DMS53 treated with DMSO at 0.1 percent for 48 hours (cell line): ENCODE measurements around the gene SYVN1.
A peak's percentile ranks its signal among the peaks of the same experiment; 100 is the strongest.
"Not testable (repeated sequence)": the region's sequence is repeated elsewhere in the genome, so short reads cannot be mapped to it uniquely, and the experiment has no call there.

Source experiments
- DNase-seq: peaks from one replicate; lab custom pipeline; 2025; ENCODE audit not compliant: unreplicated experiment; lab: John Stamatoyannopoulos, UW

SYVN1 gene

DNA sequence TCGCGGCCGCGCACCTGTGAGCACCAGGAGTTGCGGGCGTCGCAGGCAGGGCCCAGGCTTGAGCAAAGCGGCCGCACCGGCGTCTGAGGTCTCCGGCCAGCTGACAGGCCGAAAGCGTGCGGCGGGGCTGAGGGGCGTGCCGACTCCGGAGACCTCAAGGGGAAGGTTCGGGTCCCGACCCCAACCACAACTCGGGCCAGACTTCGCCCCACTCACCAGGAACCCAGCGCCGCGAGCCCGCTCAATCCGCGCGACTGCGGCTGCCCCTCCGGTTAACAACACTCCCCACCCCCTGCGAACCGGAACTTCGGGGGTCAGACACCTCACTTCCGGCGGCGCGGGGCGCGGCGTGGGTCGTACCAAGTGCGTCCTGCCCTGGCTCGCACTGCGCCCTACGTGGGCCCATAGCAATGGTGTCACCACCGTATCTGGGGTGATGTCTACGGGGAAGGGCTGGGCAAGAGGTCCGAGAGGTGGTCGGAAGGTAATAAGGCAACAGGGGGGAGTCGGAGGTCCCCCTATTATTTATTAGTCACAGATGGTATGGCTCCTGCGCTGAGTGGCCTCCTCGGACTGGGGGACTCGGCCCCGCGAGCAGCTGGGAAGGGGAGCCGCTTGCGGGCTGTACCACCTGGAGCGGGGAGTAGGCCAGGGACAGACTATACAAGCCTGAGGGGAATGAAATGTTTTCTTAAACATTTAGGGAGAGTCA, at the start of gene SYVN1:
TSS of gene SYVN1 (minus strand) at position 280 of the 712 bp plus-strand sequence. CDS start 918 bp downstream, outside the sequence.
- peak; percentile 93 for DNase-seq

DNA sequence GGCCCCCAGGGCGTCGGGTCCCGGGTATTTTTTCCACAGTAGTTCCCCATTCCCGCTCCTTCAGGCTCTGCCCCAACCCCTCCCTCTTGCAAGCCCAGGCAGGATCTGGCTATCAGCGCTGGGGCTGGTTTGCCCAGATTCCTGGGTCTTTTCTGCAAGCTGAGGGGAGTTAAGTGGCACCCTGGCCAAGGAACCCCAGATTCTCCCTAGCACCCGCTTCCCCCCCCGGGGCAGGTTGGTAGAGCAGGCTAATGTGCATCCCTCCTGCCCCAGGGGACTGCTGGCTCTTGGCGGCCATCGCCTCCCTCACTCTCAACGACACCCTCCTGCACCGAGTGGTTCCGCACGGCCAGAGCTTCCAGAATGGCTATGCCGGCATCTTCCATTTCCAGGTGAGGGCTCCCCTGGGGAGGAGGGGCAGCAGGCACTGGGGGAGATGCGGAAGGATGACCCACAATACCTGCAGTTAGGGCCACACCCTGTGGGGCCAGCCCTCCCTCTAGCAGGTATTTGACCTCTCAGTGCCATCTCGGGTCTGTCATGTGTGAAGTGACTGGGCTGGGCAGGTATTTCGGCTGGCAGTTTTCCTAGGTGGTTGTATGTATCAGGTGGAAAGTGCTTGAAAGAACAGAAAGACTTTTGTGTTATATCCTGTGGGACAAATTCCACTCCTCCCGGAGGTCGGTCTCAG, 49.0 kb upstream of the SYVN1 start:
- no peak for DNase-seq

DNA sequence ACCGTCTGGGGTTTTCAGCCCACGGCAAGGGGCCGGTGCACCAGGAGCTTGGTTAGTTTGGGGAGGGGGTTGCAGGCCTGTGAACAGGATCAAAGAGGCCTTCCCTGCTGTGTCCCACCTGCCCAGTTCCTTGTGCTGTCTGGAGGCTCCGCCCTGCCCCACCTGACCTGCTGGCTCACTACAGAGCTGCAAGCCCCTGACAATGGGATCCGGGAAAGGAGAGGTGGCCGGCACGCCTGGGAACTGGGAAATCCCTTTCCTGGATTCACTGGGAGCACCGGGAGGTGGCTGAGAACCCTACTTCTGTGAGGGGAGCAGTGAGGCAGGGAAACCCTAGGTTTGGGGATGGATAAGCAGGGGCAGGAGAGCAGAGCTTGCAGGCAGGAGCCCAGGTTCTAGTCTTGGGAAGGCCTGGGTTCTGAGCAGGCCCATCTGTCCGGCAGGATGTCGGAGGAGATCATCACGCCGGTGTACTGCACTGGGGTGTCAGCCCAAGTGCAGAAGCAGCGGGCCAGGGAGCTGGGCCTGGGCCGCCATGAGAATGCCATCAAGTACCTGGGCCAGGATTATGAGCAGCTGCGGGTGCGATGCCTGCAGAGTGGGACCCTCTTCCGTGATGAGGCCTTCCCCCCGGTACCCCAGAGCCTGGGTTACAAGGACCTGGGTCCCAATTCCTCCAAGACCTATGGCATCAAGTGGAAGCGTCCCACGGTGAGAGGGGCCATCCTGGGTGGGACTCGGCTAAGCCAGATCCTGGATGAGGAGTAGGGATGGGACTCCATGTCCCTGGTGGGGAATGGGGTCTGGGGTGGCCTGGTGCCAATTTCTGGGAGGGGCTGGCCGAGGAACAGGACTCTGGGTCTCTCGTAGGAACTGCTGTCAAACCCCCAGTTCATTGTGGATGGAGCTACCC, 48.2 kb upstream of the SYVN1 start:
- DNase-seq, result no peak

DNA sequence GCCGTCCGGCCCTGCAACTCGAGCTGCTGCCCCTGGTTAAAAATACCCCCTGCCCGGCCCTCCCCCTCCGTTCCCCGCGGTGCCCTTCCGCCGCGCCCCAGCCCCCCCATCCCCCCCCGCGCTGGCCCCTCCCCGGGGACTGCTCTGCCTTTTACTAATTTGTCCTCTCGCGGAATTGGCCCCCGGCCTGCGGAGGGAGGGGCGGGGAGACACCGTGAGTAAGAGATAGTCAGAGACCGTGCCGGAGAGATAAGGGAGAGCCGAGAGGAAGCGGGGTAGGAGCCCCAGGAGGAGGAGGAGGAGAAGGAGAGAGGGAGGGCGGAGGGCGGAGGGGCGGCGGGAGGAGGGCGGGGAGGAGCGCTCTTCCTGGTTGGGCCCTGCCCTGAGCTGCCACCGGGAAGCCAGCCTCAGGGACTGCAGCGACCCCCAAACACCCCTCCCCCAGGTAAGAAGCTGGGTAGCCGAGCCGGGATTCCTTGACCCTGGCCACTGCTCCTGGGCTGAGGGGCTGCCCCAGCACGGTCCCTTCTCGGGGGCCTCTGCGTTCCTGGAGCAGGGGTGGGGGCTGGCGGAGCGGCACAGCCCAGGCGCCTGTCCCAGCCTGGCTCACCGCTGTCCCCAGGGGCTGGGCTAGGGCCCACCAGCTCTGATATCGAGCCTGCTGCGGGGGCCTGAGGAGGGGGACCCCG, 47.4 kb upstream of the SYVN1 start, which contains the start of gene CAPN1:
TSS of gene CAPN1 (plus strand) at position 360 of the 689 bp plus-strand sequence. CDS start 774 bp downstream, outside the sequence.
- peak; percentile 41 for DNase-seq

DNA sequence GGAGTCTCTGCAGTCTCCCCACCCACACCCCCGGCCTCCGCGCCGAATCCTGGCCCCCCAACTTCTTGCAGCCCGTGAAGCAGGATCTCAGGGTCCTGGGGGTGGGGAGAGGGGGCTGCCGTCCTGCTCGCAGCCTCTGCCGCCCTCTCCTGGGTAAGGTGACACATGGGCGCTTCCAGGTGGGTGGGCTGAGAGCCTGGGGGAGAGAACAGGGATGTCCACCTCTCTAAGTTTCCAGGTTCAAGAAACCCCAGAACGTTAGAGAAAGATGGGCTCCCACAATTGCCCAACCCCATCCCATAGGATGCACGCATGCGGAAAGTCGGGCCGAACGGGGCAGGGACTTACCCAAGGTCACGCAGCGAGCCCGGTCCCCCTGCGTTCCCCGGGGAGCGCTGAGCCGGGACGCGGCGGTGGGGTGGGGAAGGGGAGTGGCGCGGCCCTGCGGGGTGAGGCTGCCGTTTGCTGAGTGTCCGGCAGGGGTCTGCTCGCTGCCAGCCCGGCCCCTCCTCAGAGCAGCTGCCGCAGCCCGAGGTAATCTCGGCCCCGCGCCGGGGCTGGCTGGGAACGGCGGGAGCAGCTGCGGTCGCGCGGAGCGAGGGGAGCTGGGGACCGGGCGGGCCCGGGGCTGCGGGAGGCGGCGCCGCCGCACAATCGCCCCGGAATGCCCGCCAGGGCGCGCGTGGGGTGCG, 46.7 kb upstream of the SYVN1 start:
- DNase-seq, result peak; percentile 35

DNA sequence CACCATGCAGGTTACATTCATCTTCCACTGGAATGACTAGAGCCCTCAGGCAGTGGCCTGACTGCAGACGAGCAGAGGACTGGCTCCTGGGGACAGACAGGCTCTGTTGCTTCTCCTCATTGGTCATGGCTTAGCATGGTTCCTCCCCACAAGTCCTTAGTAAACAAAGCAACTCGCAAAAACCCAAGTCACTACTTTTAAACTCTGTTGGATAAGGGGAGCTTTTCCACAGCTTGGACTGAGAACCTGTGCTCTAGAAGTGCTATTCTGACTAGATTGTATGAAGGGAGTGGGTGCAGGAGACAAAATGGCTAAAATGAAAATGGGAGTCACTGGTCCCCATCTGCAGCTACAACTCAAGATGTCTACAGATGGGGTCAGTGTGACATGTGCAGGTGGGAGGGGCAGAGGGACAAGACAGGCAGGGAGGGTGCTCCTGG, 40.3 kb upstream of the SYVN1 start:
- DNase-seq, result not testable (repeated sequence)

DNA sequence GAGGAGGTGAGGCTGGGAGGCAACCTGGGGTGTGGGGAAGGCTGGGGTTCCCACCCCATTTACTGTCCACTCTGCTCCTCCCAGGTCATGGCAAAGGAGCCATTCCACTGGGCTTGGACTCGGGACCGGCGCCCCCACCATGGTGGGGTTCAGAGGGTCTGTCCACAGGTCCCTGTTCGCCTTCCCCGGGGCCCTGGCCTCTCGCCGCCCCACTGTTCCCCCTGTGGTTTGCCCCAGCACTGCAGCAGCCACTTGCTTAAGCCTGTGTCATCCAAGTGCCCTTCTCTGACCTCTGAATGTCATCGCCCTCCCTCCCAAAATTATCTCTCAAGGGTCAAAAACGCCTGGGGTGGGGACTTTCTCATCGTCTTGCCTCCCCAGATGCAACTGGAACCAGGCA, 38.3 kb upstream of the SYVN1 start:
- no peak for DNase-seq

DNA sequence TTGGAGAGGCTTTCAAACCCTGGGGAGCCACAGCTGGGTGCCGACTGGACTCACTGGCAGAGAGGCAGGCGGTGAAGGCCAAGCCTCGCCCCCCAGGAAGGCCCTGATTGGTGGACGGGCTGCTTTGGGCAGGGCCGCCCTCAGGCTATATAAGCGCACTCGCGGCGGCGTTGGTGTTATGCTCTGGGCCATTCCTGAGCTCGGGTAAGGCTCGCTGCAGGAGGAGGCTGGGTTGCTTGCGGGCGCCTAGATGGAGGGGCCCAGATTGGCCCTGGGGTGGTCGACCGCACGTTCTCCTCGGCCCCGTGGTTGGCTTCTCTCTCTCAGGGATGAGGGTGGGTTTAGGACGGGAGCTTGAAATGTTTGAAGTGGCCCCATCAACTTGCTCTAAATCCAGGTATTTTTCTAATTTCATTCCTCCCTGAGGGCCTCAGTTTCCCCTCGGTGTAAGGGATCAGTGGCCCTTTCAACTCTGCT, 35.8 kb upstream of the SYVN1 start, which contains the start of gene SPDYC:
TSS of gene SPDYC (plus strand) at position 176 of the 477 bp plus-strand sequence. CDS start 1,125 bp downstream, outside the sequence.
- no peak for DNase-seq

DNA sequence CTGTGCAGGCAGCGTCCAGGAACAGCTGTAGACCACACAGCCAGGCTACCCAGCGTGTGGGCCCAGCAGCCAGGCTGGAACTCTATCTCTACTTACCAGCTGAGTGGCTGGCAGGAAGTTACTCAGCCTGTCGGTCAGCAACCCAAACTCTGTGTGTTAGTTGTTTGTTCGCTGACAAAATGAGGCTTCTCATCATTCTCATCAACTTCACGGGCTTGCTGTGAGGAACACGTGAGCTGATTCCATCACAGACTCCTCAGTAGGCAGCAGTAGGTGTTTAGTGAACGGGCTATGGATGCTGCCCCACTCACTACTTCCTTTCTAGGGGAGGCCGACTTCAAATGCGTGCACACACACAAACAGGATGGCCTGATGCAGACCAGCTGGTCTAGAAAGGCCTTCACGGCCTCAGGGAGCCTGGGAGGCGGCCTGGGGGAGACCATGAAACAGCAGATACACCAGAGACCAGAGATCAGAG, 34.9 kb upstream of the SYVN1 start:
- no peak for DNase-seq

DNA sequence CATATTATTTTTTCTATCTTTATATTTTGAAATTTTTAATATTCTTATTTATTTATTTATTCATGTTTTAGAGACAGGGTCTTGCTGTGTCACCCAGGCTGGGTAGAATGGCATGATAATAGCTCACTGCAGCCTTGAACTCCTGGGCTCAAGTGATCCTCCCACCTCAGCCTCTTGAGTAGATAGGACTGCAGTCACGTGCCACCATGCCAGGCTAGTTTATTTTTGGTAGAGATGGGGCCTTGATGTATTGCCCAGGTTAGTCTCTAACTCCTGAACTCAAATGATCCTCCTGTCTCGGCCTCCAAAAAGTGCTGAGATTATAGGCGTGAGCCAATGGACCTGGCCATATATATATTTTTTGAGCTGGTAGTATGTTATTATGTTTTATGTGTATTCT, 33.3 kb upstream of the SYVN1 start:
- DNase-seq, result no peak

DNA sequence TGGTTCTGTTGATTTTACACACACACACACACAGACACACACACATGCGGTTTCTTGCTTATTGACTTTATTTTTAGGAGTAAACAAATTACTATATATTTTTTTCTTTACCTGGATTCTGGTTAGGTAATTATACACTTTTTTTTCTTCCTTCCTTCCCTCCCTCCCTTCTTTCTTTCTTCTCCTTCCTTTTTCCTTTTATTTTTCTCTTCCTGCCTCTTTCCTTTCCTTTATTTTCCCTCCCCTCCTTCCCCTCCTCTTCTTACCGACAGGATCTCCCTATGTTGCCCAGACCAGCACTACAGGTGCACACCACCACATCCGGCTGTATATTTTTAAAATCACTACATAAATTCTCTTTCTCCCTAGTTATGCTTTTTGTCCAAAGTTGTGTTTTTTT, 32.6 kb upstream of the SYVN1 start:
- DNase-seq, result no peak

DNA sequence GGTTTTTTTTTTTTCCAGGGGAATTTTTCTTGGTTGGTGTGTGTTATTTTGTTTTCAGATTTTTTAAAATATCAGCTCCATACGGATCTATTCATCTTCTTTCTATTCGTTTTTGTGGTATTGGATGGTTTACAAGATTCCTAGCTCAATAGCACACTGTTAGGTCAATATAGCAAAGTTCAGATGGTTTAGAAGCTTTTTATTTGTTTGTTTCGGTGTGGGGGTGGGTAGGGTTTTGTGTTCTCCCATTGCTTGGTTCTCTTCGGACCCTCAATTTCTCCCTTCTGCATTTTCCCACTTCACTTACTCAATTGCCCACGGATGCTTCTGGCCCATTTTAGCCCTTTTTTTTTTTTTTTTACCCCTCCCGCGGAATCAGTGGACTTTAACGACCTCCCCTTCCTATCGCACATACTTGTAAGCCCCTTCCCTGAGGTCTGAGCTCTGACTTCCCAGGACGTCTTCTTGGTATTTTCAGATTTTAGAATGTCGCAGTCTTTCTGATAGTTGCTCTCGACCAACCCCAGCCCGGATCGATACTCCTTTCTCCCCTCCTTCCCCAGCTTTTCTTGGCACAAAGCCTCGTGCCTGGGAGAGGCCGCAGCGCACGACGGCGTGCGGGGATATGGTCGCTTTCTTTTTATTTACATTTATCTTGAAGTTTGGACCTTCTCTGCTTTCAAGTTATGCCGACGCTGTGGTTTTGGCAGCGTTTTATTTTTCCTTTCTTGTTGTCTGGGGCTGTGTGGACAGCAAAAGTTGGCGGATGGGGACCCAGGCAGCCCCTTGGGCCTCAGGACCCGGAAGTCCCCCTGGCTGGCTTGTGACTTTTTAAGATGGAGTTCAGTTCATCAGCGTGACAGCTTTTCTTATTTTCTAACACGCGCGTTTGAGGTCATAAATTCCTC, 31.3 kb upstream of the SYVN1 start:
- peak; percentile 18 for DNase-seq

DNA sequence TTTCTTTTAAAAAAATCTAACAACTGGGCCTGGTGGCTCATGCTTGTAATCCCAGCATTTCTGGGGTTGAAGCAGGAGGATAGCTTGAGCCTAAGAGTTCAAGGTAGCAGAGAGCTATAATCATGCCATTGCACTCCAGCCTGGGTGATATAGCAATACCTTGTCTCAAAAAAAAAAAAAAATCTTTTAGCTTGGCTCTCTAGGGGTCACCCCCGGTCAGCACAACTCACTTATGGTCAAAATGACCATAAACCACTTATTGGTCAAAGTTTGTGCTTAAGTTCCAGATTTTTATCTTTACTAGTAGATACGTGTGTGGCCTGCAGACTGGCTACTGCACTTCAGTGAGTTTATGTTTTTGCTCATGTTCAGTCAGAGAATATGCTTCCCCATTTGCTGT, 29.4 kb upstream of the SYVN1 start:
- no peak for DNase-seq

DNA sequence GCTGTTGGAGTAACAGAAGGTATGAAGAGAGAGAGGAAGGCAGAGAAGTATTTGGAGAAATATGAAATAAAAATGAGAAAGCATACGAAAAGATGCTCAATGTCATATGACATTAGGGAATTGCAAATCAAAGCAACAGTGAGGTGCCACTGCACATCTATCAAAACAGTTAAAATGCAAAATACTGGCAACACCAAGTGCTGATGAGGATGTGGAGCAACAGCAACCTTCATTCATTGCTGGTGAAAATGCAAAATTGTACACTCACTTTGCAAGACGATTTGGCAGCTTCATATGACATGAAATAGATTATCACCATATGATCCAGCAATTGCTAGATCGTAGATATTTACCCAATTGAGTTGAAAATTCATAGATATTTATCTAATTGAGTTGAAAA, 26.3 kb upstream of the SYVN1 start:
- no peak for DNase-seq

DNA sequence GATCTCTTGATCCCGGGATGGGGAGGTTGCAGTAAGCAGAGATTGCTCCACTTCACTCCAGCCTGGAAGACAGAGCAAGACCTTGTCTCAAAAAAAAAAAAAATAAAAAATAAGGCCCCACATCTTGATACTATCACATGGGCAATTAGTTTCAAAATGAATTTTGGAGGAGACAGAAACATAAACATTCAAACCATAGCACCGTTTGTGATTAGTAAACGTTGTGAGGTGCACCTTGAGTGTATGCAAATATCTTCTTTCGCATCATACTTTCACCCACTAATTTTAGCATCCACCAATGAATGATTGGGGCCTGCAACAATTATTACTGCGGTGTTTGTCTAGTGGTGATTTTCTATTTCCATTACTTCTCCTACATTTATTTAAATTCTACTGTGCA, 24.7 kb upstream of the SYVN1 start:
- no peak for DNase-seq

DNA sequence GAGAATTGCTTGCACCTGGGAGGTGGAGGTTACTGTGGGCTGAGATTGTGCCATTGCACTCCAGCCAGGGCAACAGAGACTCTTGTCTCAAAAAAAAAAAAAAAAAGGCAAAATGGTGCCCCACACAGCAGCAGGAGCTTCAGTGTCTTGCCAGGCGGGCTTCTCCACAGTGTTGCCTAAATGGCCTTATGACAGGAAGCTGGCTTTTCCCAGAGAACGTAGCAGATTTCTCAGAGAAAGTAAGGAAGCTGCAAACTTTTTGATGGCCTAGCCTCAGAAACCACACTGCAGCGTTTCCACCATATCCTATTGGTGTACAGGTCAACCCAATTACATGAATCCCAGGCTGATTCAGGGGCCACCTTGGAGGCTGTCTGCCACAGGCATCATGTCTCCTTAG, 23.0 kb upstream of the SYVN1 start:
- DNase-seq, result no peak

DNA sequence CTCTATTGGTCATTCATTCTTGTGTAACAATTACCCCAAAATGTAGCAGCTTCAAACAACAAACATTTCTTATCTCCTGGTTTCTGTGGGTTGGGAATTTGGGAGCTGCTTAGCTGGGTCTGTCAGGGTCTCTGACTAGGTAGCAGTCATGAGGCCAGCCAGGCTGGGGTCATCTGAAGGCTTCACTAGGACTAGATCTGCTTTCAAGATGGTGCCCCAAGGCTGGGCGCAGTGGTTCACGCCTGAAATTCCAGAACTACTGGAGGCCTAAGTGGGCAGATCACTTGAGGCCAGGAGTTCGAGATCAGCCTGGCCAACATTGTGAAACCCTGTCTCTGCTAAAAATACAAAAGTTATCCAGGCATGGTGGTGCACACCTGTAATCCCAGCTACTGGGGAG, 22.6 kb upstream of the SYVN1 start:
- no peak for DNase-seq

DNA sequence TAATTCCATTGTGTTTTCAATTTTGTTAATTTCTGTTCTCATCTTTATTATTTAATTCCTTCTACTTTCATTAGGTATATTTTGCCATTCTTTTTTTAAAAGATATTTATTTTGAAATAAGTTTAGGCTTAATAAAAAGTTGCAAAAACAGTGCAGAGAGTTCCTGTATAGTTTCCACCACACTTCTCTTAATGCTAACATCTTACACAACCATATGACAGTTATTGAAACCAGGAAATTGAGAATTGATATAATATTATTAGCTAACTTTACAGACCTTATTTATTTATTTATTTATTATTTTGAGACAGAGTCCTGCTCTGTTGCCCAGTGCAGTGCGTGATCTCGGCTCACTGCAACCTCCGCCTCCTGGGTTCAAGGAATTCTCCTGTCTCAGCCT, 21.9 kb upstream of the SYVN1 start:
- DNase-seq, result no peak

DNA sequence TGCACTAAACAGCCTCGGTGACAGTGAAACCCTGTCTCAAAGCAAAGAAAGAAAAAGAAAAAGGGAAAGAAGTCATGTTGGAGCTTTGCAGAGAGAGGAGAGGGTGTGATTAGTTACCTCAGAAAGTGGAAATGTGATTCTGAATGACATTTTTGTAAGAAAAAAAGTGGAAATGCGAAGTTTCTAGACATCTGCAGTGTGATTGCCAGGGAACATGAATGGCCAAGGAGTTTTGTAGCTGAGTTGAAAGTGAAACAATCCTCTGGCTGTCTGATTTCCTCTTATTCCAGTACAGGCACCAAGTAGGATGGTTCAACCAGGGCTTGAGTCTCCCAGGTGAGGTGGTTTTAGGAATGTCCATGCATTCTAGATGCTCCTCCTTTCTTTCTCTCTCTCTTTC, 17.8 kb upstream of the SYVN1 start:
- no peak for DNase-seq
